Cardiac ventricle fibroblast (primary cell): ENCODE results near the gene HLA-DOB. TPM values are rescaled to one million over a fixed set of nuclear protein-coding genes. Genes with fewer than 3 reads are reported as not detected.

ENCODE experiments used
- total RNA-seq: library from RNA; depleted of rRNA; stranded (reverse); fragments of >200 nt; gene quantifications from 2 replicates; pipeline ENCODE4 v1.2.3, GENCODE V29; 2015

HLA-DOB gene
- 0.56 and 1.1 TPM in 2 replicates for total RNA-seq

GRCh38 chr6:32816746-32817204, at the start of gene HLA-DOB:
Gene HLA-DOB, minus strand, starts transcription at chr6:32817002. Its CDS starts 51 bp downstream, at chr6:32816951.

GRCh38 chr6:32853541-32854375, 37.0 kb upstream of the HLA-DOB start, which contains the start of the genes PSMB9 and TAP1:
Gene PSMB9, plus strand, starts transcription at chr6:32854192. Its CDS starts 38 bp downstream, at chr6:32854230.
Gene TAP1, minus strand, starts transcription at chr6:32853704. Its CDS starts 68 bp downstream, at chr6:32853636.

GRCh38 chr6:32843979-32844838, 27.4 kb upstream of the HLA-DOB start, which contains the start of gene PSMB8:
Gene PSMB8, minus strand, starts transcription at chr6:32844047. Its CDS starts 51 bp downstream, at chr6:32843996.

GRCh38 chr6:32838114-32838958, 21.5 kb upstream of the HLA-DOB start, which contains the start of gene TAP2:
Gene TAP2, minus strand, starts transcription at chr6:32838739. Its CDS starts 506 bp downstream, at chr6:32838233.

GRCh38 chr6:32763421-32763820, 53.4 kb downstream of the HLA-DOB start, which contains the start of gene HLA-DQB2:
Gene HLA-DQB2, minus strand, starts transcription at chr6:32763532. Its CDS starts 62 bp downstream, at chr6:32763470.

Other genes with a start within 250 kb of the HLA-DOB start
- gene HLA-DRB1, start 227.2 kb downstream of the HLA-DOB start, total RNA-seq: 0.37 TPM in 1 of 2 replicates, not detected in the other
- not detected in 2 replicates for gene HLA-DQA1, start 179.6 kb downstream of the HLA-DOB start, total RNA-seq
- not detected in 2 replicates for gene HLA-DQB1, start 150.3 kb downstream of the HLA-DOB start, total RNA-seq
- not detected in 2 replicates for gene HLA-DQA2, start 75.6 kb downstream of the HLA-DOB start, total RNA-seq
- not detected in 2 replicates for gene HLA-DQB2, start 53.5 kb downstream of the HLA-DOB start, total RNA-seq
- gene TAP2, start 21.7 kb upstream of the HLA-DOB start, total RNA-seq: 9.0 and 14.5 TPM in 2 replicates
- gene PSMB8, start 27.0 kb upstream of the HLA-DOB start, total RNA-seq: 44.7 and 54.2 TPM in 2 replicates
- gene TAP1, start 36.7 kb upstream of the HLA-DOB start, total RNA-seq: 19.2 and 19.4 TPM in 2 replicates
- 27.2 and 33.0 TPM in 2 replicates for gene PSMB9, start 37.2 kb upstream of the HLA-DOB start, total RNA-seq
- not detected in 2 replicates for gene HLA-DMB, start 124.0 kb upstream of the HLA-DOB start, total RNA-seq
- gene HLA-DMA, start 136.1 kb upstream of the HLA-DOB start, total RNA-seq: 3.9 and 4.2 TPM in 2 replicates
- gene BRD2, start 151.6 kb upstream of the HLA-DOB start, total RNA-seq: 112 and 121 TPM in 2 replicates
- 0.12 TPM in 1 of 2 replicates, not detected in the other for gene HLA-DOA, start 192.6 kb upstream of the HLA-DOB start, total RNA-seq